ENCODE results near the gene TTC16.

GRCh38 chr9:127778280-127779135, 62.6 kb downstream of the TTC16 start, which contains the start of gene SH2D3C:
- TF ChIP-seq TAF1 (IDR thresholded peaks at IDR 0.05; ENCODE audit: borderline replicate concordance, low read depth, low read length): no peak
- 0 out of 2 replicates have a peak, but pooled peaks have one; percentile 14 for TF ChIP-seq POLR2AphosphoS5 (IDR thresholded peaks at IDR 0.05; ENCODE audit: low read depth, low read length)

All from GM12892 (cell line).